ENCODE measurements around the gene GARIN1A.
"Not testable (repeated sequence)": the region's sequence is repeated elsewhere in the genome, so short reads cannot be mapped to it uniquely, and the experiment has no call there.

GARIN1A gene

GRCh38 chr7:128683270-128683669 lies 11.2 kb downstream of the GARIN1A start:
- DNase-seq (ENCODE audit: low read depth in 2 of 2), result not testable (repeated sequence)

GRCh38 chr7:128683738-128684137 lies 11.6 kb downstream of the GARIN1A start:
- DNase-seq (ENCODE audit: low read depth in 2 of 2), result not testable (repeated sequence)

- no peak for DNase-seq (ENCODE audit: low read depth in 2 of 2)
Observed at GRCh38 chr7:128687131-128687530, 15.0 kb downstream of the GARIN1A start.

- DNase-seq (ENCODE audit: low read depth in 2 of 2), result no peak
Observed at GRCh38 chr7:128688492-128688891, 16.4 kb downstream of the GARIN1A start.

GRCh38 chr7:128689161-128689935 lies 17.3 kb downstream of the GARIN1A start:
- DNase-seq (ENCODE audit: low read depth in 2 of 2), result not testable (repeated sequence)

GRCh38 chr7:128691227-128691626 lies 19.1 kb downstream of the GARIN1A start:
- DNase-seq (ENCODE audit: low read depth in 2 of 2), result no peak

- DNase-seq (ENCODE audit: low read depth in 2 of 2), result no peak
Observed at GRCh38 chr7:128692623-128693270, 20.7 kb downstream of the GARIN1A start.

- DNase-seq (ENCODE audit: low read depth in 2 of 2), result no peak
Observed at GRCh38 chr7:128693373-128694015, 21.4 kb downstream of the GARIN1A start.

- DNase-seq (ENCODE audit: low read depth in 2 of 2), result no peak
Observed at GRCh38 chr7:128694738-128695137, 22.6 kb downstream of the GARIN1A start.

GRCh38 chr7:128697302-128697905 lies 25.3 kb downstream of the GARIN1A start:
- no peak for DNase-seq (ENCODE audit: low read depth in 2 of 2)

GRCh38 chr7:128699196-128699712 lies 27.2 kb downstream of the GARIN1A start:
- no peak for DNase-seq (ENCODE audit: low read depth in 2 of 2)

GRCh38 chr7:128699895-128700294 lies 27.8 kb downstream of the GARIN1A start:
- DNase-seq (ENCODE audit: low read depth in 2 of 2), result no peak

- DNase-seq (ENCODE audit: low read depth in 2 of 2), result no peak
Observed at GRCh38 chr7:128701062-128701785, 29.1 kb downstream of the GARIN1A start.

GRCh38 chr7:128703609-128704241 lies 31.6 kb downstream of the GARIN1A start:
- no peak for DNase-seq (ENCODE audit: low read depth in 2 of 2)

GRCh38 chr7:128705891-128706333 lies 33.8 kb downstream of the GARIN1A start:
- no peak for DNase-seq (ENCODE audit: low read depth in 2 of 2)

GRCh38 chr7:128707752-128708151 lies 35.7 kb downstream of the GARIN1A start:
- DNase-seq (ENCODE audit: low read depth in 2 of 2), result no peak

GRCh38 chr7:128708235-128708634 lies 36.1 kb downstream of the GARIN1A start:
- DNase-seq (ENCODE audit: low read depth in 2 of 2), result no peak

GRCh38 chr7:128708824-128709223 lies 36.7 kb downstream of the GARIN1A start:
- no peak for DNase-seq (ENCODE audit: low read depth in 2 of 2)

- no peak for DNase-seq (ENCODE audit: low read depth in 2 of 2)
Observed at GRCh38 chr7:128710481-128710880, 38.4 kb downstream of the GARIN1A start.

- no peak for DNase-seq (ENCODE audit: low read depth in 2 of 2)
Observed at GRCh38 chr7:128713794-128714193, 41.7 kb downstream of the GARIN1A start.

All from activated CD8-positive, alpha-beta memory T cell treated with anti-CD3 and anti-CD28 coated beads for 4 hours (primary cell).